ENCODE results near the gene FAM161A.
"Not testable (repeated sequence)": the region's sequence is repeated elsewhere in the genome, so short reads cannot be mapped to it uniquely, and the experiment has no call there.

Gene FAM161A

GRCh38 chr2:61887717-61888266 is 33.9 kb upstream of the FAM161A start:
- H3K9me3 ChIP-seq (ENCODE audit: insufficient read depth, low read length), result no peaks in the 10 kb centered on the region
- H3K4me2 ChIP-seq (ENCODE audit: low read length), result peak overlapping the region; percentile 91
- H3K79me2 ChIP-seq (ENCODE audit: low read length), result peaks cover 59% of the 10 kb centered on the region
- H3K4me3 ChIP-seq (ENCODE audit: low read length), result peak overlapping the region; percentile 91
- no peak overlapping the region for H2AFZ ChIP-seq (ENCODE audit: low read depth, low read length)
- peak overlapping the region; percentile 61 for H3K27ac ChIP-seq (ENCODE audit: low read length)
- H3K27me3 ChIP-seq (ENCODE audit: low read depth, low read length), result no peaks in the 10 kb centered on the region
- peak overlapping the region; percentile 94 for H3K9ac ChIP-seq (ENCODE audit: low read length)
- peaks cover 11% of the 10 kb centered on the region for H3K4me1 ChIP-seq (ENCODE audit: low read length)
- peaks cover 35% of the 10 kb centered on the region for H4K20me1 ChIP-seq (ENCODE audit: insufficient read depth, low read length)
- H3K36me3 ChIP-seq (replicated peaks; ENCODE audit: low read depth, low read length), result peaks cover 37% of the 10 kb centered on the region
- TF ChIP-seq CTCF (IDR thresholded peaks at IDR 0.05; ENCODE audit: low read depth, low read length), result no peak
- TF ChIP-seq EZH2phosphoT487 (IDR thresholded peaks at IDR 0.05; ENCODE audit: low read depth), result no peak

- H3K4me2 ChIP-seq (ENCODE audit: low read length), result 0 out of 2 replicates have a peak overlapping the region, but pooled peaks have one; percentile 91
- TF ChIP-seq EZH2phosphoT487 (IDR thresholded peaks at IDR 0.05; ENCODE audit: low read depth) (no peak), CTCF (IDR thresholded peaks at IDR 0.05; ENCODE audit: low read depth, low read length) (no peak)
- peaks cover 35% of the 10 kb centered on the region for H4K20me1 ChIP-seq (ENCODE audit: insufficient read depth, low read length)
- no peak overlapping the region for H2AFZ ChIP-seq (ENCODE audit: low read depth, low read length)
- H3K4me3 ChIP-seq (ENCODE audit: low read length), result no peak overlapping the region
- H3K9ac ChIP-seq (ENCODE audit: low read length), result no peak overlapping the region
- no peaks in the 10 kb centered on the region for H3K9me3 ChIP-seq (ENCODE audit: insufficient read depth, low read length)
- H3K27ac ChIP-seq (ENCODE audit: low read length), result no peak overlapping the region
- peaks cover 62% of the 10 kb centered on the region for H3K79me2 ChIP-seq (ENCODE audit: low read length)
- H3K27me3 ChIP-seq (ENCODE audit: low read depth, low read length), result no peaks in the 10 kb centered on the region
- H3K4me1 ChIP-seq (ENCODE audit: low read length), result peaks cover 11% of the 10 kb centered on the region
- H3K36me3 ChIP-seq (replicated peaks; ENCODE audit: low read depth, low read length), result peaks cover 49% of the 10 kb centered on the region
Observed at GRCh38 chr2:61885896-61886603, 32.2 kb upstream of the FAM161A start.

- H3K4me1 ChIP-seq (ENCODE audit: low read length), result peaks cover 7% of the 10 kb centered on the region
- no peak overlapping the region for H3K4me3 ChIP-seq (ENCODE audit: low read length)
- H4K20me1 ChIP-seq (ENCODE audit: insufficient read depth, low read length), result peaks cover 32% of the 10 kb centered on the region
- no peak overlapping the region for H3K9ac ChIP-seq (ENCODE audit: low read length)
- H3K27me3 ChIP-seq (ENCODE audit: low read depth, low read length), result no peaks in the 10 kb centered on the region
- no peak overlapping the region for H3K27ac ChIP-seq (ENCODE audit: low read length)
- peaks cover 61% of the 10 kb centered on the region for H3K79me2 ChIP-seq (ENCODE audit: low read length)
- H3K9me3 ChIP-seq (ENCODE audit: insufficient read depth, low read length), result no peaks in the 10 kb centered on the region
- TF ChIP-seq CTCF (IDR thresholded peaks at IDR 0.05; ENCODE audit: low read depth, low read length) (no peak), EZH2phosphoT487 (IDR thresholded peaks at IDR 0.05; ENCODE audit: low read depth) (no peak)
- no peak overlapping the region for H3K4me2 ChIP-seq (ENCODE audit: low read length)
- no peak overlapping the region for H2AFZ ChIP-seq (ENCODE audit: low read depth, low read length)
- peaks cover 64% of the 10 kb centered on the region for H3K36me3 ChIP-seq (replicated peaks; ENCODE audit: low read depth, low read length)
Observed at GRCh38 chr2:61882850-61883249, 29.0 kb upstream of the FAM161A start.

- H3K27ac ChIP-seq (ENCODE audit: low read length); H4K20me1 ChIP-seq (ENCODE audit: insufficient read depth, low read length); H3K9me3 ChIP-seq (ENCODE audit: insufficient read depth, low read length); H3K9ac ChIP-seq (ENCODE audit: low read length); H3K4me1 ChIP-seq (ENCODE audit: low read length); H3K4me3 ChIP-seq (ENCODE audit: low read length); H3K4me2 ChIP-seq (ENCODE audit: low read length); H2AFZ ChIP-seq (ENCODE audit: low read depth, low read length); H3K27me3 ChIP-seq (ENCODE audit: low read depth, low read length): not testable (repeated sequence)
- Histone ChIP-seq H3K36me3 (replicated peaks; ENCODE audit: low read depth, low read length) (peaks cover 59% of the 10 kb centered on the region), H3K79me2 (ENCODE audit: low read length) (peaks cover 32% of the 10 kb centered on the region)
Observed at GRCh38 chr2:61879351-61879750, 25.5 kb upstream of the FAM161A start.
